NOMO-1 treated with DMSO at 0.1 percent for 48 hours (cell line): ENCODE measurements around the gene PRKAG2.
"Not testable (repeated sequence)": the region's sequence is repeated elsewhere in the genome, so short reads cannot be mapped to it uniquely, and the experiment has no call there.

Experiments used
- DNase-seq: peaks from one replicate; lab custom pipeline; 2025; ENCODE audit not compliant: unreplicated experiment; lab: John Stamatoyannopoulos, UW

PRKAG2 gene

GRCh38 chr7:151885202-151885580 is 8.3 kb upstream of the PRKAG2 start:
- DNase-seq: no peak

DNA sequence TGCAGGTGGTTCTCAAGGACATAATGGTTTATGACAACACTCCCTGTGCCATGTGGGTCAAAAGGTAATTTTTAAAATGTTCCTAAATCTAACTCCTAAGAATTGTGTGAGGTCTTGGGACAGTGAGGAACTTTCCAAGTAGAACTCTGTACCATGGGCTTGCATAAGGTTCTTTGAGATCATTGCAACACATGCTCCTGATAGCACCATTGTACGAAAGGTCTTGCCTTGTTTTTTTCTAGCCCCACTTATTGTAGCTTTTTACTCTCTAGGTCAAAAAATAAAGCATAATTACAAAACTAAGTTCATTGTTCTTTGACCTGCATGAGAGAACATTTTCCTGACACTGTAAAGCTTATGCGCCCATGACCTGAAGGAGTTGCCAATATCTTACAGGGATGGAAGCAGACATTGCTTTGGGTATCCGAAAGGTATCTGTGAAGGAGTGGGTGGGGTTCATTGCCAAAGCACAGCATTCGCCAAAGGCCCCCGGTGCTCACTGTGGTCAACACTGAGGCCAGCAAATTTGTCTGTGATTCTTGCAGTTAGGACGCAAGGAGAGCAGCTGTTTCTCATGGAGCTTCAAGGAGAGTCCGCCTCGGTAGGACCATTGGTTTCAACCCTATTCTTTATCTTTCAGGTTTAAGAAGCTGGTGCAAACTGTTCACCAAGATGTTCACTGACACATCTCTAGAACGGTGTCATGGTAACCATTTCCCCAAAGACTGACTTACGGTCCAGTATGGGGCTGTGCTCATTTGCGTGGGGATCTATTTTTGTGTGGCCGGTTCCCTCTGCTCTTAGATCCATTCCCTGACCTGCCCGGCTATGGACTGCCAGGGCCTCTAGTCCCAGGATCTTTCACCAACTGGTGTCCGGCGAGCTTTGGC is 7.6 kb upstream of the PRKAG2 start:
- DNase-seq: no peak

DNA sequence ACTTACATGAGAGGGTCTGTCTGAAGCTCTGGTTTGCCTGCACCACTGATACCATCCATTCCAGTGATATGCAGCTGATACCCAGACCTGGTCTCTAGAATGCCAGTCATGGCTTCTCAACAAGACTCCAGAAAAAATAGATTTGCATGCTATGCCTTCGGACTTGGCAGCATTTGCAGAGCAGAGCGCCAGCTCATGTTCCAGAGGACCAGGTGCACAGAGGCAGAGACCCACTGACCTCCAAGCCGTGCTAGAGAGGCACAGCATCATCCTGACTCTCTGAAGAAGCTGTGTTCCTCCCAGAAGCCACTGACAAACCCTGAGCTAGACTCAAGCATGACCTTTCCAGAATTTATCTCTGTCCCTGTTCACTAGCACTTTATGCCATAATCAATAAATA is 6.9 kb upstream of the PRKAG2 start:
- no peak for DNase-seq

DNA sequence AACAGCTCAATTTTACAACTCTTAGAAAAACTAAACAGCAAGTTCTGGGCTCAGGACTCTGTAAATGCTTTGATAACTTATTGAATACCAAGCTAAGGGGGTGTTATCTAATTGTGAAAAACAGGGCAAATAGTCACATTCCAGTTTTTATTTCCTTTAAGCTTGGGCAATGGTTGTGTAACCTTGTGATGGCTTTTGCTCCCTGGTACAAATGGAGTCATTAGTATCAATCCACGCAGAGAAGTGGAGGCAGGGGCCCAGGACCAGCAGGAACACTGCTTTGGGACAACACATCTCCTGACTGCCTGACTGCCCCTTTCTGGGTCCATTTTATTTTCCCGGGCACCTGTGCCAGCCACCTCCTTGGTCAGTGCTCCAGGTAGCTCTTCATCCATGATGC is 5.8 kb upstream of the PRKAG2 start:
- no peak for DNase-seq

DNA sequence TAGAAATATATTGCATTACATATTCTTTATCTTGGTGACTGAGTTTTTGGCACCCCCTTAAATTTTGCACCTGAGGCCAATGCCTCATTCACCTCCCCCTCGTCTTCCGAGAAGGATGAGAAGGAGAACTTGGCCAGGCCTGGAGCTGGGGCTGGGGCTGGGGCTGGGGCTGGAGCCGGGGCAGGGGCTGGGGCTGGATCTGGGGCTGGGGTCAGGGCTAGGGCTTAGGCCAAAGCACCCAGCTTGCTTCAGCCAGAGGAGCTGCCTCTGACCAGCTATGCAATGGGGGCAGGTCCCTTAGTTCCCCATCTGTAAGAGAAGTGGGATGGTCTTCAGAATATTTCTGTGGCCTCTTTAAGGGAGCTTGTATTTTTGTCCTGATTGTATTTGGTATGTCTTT is 3.8 kb upstream of the PRKAG2 start:
- no peak for DNase-seq

GRCh38 chr7:151877911-151878835 is 1.3 kb upstream of the PRKAG2 start:
- DNase-seq: no peak

GRCh38 chr7:151875942-151876898 is 695 bp downstream of the PRKAG2 start:
- peak; percentile 31 for DNase-seq

GRCh38 chr7:151874479-151874878 is 2.4 kb downstream of the PRKAG2 start:
- not testable (repeated sequence) for DNase-seq

DNA sequence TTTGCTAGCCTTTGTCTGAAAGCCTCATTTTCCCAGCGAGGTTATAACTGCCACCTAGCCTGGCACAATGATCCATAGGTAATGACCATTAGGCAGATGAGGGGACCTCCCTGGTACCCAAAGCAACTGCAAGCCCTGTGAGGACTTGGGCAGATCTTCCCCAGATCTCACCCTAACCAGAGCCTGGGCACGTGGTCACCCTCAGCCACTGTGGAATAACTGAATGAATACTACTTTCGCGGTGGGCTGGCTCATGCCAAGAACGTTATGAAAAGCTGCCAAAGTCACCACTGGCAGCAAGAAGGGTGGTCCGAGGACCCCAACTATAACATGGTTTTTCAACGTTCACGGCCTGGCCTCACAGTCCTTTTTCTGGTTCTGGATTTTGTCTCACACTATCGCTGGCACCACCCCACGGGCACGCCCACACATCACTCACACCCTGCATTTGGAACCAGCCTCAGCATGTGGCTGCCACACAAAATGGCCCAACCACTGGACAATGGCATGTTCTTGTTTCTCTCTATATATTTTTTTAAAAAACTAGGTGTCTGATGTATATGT is 3.4 kb downstream of the PRKAG2 start:
- no peak for DNase-seq

- DNase-seq: no peak
Observed at GRCh38 chr7:151872531-151873401, 4.1 kb downstream of the PRKAG2 start.

GRCh38 chr7:151871904-151872303 is 5.0 kb downstream of the PRKAG2 start:
- DNase-seq: no peak

- no peak for DNase-seq
Observed at GRCh38 chr7:151871189-151871735, 5.7 kb downstream of the PRKAG2 start.

DNA sequence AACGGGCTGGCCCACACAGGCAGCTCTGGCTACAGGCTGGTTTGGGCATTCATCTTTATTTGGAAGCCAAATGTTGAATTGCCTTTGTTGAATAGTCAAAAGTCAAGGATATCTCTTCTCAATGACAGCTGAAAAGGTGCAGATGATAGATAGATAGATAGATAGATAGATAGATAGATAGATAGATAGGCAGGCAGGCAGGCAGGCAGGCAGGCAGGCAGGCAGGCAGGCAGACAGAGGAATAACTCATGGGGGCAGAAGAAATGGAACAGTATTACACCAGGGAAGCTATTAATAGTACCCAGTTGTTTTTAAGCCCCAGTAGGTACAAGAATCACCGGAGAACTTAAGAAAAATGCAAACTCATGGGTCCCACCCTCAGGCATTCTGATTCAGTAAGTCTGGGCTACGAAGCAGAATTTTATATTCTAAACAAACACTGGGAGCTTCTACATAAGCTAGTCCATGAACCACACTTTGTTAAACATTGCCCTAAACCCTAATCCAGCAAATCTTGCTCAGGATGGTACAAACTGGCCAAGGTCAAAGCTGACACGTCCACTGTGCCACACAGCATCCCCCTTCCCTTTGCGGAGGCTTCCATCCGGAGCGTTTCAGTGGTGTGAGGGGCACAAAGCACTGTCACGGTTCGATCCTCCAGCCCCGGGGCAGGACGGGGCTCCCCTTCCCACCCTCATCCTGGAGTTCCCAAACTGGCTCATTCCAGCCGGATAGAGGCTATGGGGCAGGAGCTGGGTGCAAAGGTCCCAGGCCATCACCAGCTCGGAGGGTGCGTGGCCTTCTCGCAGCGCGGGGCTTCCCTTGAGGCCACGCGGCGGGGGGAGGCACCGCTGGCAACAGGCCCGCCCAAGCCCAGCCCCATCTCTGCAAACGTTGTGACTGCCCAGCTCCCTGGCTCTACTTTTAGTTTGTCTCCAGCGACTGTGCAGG is 6.7 kb downstream of the PRKAG2 start:
- no peak for DNase-seq

DNA sequence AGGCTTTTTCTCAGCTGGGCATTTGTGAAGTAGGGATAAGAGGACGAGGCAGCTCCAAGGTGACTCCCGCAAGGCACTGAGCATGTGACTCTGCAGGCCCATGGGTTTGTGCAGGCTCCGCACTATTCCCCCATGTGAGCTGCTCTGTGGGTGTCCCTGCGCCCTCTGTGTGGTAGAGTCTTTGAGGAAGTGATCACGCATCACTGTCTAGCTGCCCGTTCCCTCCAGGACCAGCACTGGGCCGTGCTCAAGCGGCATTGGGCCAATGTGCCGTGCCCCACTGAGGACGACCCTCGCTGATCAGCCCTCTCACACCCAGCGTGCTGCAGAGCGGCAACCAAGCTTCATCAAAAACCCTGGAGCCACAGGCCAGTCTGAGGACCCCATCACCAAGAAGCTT is 7.5 kb downstream of the PRKAG2 start:
- DNase-seq: no peak

DNA sequence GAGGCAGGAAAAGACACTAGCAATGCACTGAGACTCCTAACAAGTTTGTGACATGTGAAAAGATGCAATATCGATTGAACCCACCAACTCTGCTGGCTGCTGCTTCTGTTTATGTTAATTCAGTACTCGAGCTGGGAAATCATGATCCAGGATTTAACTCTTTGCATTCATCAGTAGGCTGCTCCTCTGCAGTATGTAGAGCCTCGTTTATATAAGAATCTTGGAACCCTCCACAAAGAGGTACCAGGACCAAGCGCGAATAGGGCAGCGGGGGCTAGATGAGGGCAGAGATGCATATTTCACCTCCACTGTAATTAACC is 7.8 kb downstream of the PRKAG2 start:
- DNase-seq: no peak

- no peak for DNase-seq
Observed at GRCh38 chr7:151868396-151869108, 8.4 kb downstream of the PRKAG2 start.

- no peak for DNase-seq
Observed at GRCh38 chr7:151867912-151868311, 9.0 kb downstream of the PRKAG2 start.
